Small intestine (tissue), 7 donors: Measurements from ENCODE around the gene C20orf202. TPM values are rescaled to one million over a fixed set of nuclear protein-coding genes. Genes with fewer than 3 reads are reported as not detected.
"Not testable (repeated sequence)": the region's sequence is repeated elsewhere in the genome, so short reads cannot be mapped to it uniquely, and the experiment has no call there.

Experiments used
- DNase-seq, 2 donors: peaks; one replicate each; pipeline versions ENCODE4 v3.0.0 to v3.0.0-alpha.2; 2013
- FAIRE-seq: peaks from 2 replicates; lab custom pipeline; 2012; peaks lifted over from hg19 to GRCh38; lab: Jason Lieb, UNC
- H3K27ac ChIP-seq, 3 donors: one replicate each; pipeline ENCODE4 v1.5.1; 2013; ENCODE audit warnings: low read length in 2 of 3, mild to moderate bottlenecking in 2 of 3, control low read depth in 1 of 3, inconsistent platforms in 1 of 3, low read depth in 1 of 3, moderate library complexity in 1 of 3
- H3K27me3 ChIP-seq, 3 donors: one replicate each; pipeline ENCODE4 v1.6.1; 2013; ENCODE audit warnings: low read length in 3 of 3, inconsistent platforms in 1 of 3; ENCODE audit not compliant: control insufficient read depth in 3 of 3, insufficient read depth in 3 of 3
- H3K36me3 ChIP-seq, 3 donors: one replicate each; pipeline ENCODE4 v1.6.1; 2013; ENCODE audit warnings: low read length in 3 of 3, inconsistent platforms in 1 of 3, low read depth in 1 of 3, mild to moderate bottlenecking in 1 of 3, moderate library complexity in 1 of 3; ENCODE audit not compliant: control insufficient read depth in 3 of 3, insufficient read depth in 2 of 3
- H3K4me1 ChIP-seq, 3 donors: one replicate each; pipeline ENCODE4 v1.6.1; 2013; ENCODE audit warnings: low read length in 2 of 3, inconsistent platforms in 1 of 3, low read depth in 1 of 3, mild to moderate bottlenecking in 1 of 3, moderate library complexity in 1 of 3; ENCODE audit not compliant: control insufficient read depth in 3 of 3, insufficient read depth in 2 of 3
- H3K4me3 ChIP-seq, 3 donors: one replicate each; pipeline ENCODE4 v1.5.1; 2013; ENCODE audit warnings: low read length in 3 of 3, control low read depth in 1 of 3, inconsistent platforms in 1 of 3, low read depth in 1 of 3, mild to moderate bottlenecking in 1 of 3, moderate library complexity in 1 of 3
- H3K9me3 ChIP-seq, 2 donors: one replicate each; pipeline ENCODE4 v1.6.1; 2013; ENCODE audit warnings: low read depth in 1 of 2, low read length in 1 of 2; ENCODE audit not compliant: control insufficient read depth in 2 of 2, insufficient read depth in 1 of 2
- WGBS, 3 donors: extraction: QIAGEN DNeasy Blood & Tissue Kit; methylation state at CpG; one replicate each; pipeline ENCODE4 v1.1.7; 2013; 5-methylcytosine and 5-hydroxymethylcytosine counted together
- polyA plus RNA-seq, 4 donors: library from polyadenylated mRNA; stranded (reverse) in 3 of 4; unstranded in 1 of 4; fragments of 200-250 nt in 3 of 4; fragments of 120-200 nt in 1 of 4; gene quantifications; one replicate each; pipeline versions ENCODE4 v1.2.1 to v1.2.3, GENCODE V29; 2013
- donor health status: healthy with polysubstance abuse.
- donor health status: control.
- donor health status: control.
- donor health status: Bipolar disorder and iron deficiency.
- donor health status: healthy.

The C20orf202 gene
- polyA plus RNA-seq, 4 donors, result 0.67 to 5.3 (median 0.81) TPM; not detected in 1

GRCh38 chr20:1214838-1215261, 11.6 kb downstream of the C20orf202 start:
- peaks cover 0 to 3% (median 0%) of the 10 kb centered on the region in 3 donors for H3K27me3 ChIP-seq
- DNase-seq (no peak), FAIRE-seq (no peak)
- no peaks in the 10 kb centered on the region for H3K9me3 ChIP-seq
- WGBS, 3 donors, result 57 to 69% (median 62%) methylated on average over 4 of the region's 4 CpGs
- no peak overlapping the region for H3K27ac ChIP-seq
- H3K36me3 ChIP-seq, result no peaks in the 10 kb centered on the region
- H3K4me1 ChIP-seq, result peaks cover 0 to 2% (median 0%) of the 10 kb centered on the region in 3 donors
- H3K4me3 ChIP-seq, result no peak overlapping the region

- no peak overlapping the region for H3K27ac ChIP-seq
- FAIRE-seq (no peak), DNase-seq (no peak)
- no peak overlapping the region for H3K4me3 ChIP-seq
- H3K4me1 ChIP-seq, result peaks cover 0 to 2% (median 0%) of the 10 kb centered on the region in 3 donors
- WGBS, 3 donors, result 50 to 67% (median 60%) methylated on average over 11 of the region's 11 CpGs
- no peaks in the 10 kb centered on the region for H3K36me3 ChIP-seq
- H3K9me3 ChIP-seq, result no peaks in the 10 kb centered on the region
- peaks cover 0 to 3% (median 0%) of the 10 kb centered on the region in 3 donors for H3K27me3 ChIP-seq
Observed at GRCh38 chr20:1215386-1216170, 12.3 kb downstream of the C20orf202 start.

GRCh38 chr20:1216527-1217427, 13.5 kb downstream of the C20orf202 start:
- H3K4me1 ChIP-seq, H3K27ac ChIP-seq, H3K9me3 ChIP-seq, FAIRE-seq, H3K36me3 ChIP-seq, H3K4me3 ChIP-seq, DNase-seq, H3K27me3 ChIP-seq: not testable (repeated sequence)
- WGBS, 3 donors, result 38 to 67% (median 56%) methylated on average over 19 of the region's 19 CpGs

- not testable (repeated sequence) for H3K9me3 ChIP-seq, H3K4me3 ChIP-seq, FAIRE-seq, H3K27ac ChIP-seq, H3K4me1 ChIP-seq, DNase-seq, H3K36me3 ChIP-seq
- 66 to 74% (median 71%) methylated on average over 3 to 4 of the region's 4 CpGs for WGBS, 3 donors
- H3K27me3 ChIP-seq, result peaks cover 0 to 18% (median 0%) of the 10 kb centered on the region in 3 donors
Observed at GRCh38 chr20:1222750-1223149, 19.5 kb downstream of the C20orf202 start.

GRCh38 chr20:1224205-1224890, 21.1 kb downstream of the C20orf202 start:
- Histone ChIP-seq H3K27ac (no peak overlapping the region), H3K36me3 (no peaks in the 10 kb centered on the region), H3K4me3 (no peak overlapping the region), H3K9me3 (no peaks in the 10 kb centered on the region), H3K4me1 (peaks cover 0 to 7% (median 3%) of the 10 kb centered on the region in 3 donors), H3K27me3 (peaks cover 0 to 20% (median 1%) of the 10 kb centered on the region in 3 donors)
- 79 to 83% (median 80%) methylated on average over 20 of the region's 20 CpGs for WGBS, 3 donors
- FAIRE-seq, result no peak
- DNase-seq, result no peak

- WGBS, 3 donors, result 1 to 6% (median 4%) methylated on average over 19 to 30 of the region's 30 CpGs
- H3K4me1 ChIP-seq, result peaks cover 0 to 7% (median 3%) of the 10 kb centered on the region in 3 donors
- H3K9me3 ChIP-seq, result no peaks in the 10 kb centered on the region
- no peak for FAIRE-seq
- H3K4me3 ChIP-seq, result peak overlapping the region; percentile 24 to 48 (median 30)
- peak overlapping the region in 2 of 3 donors; percentile 9 to 31 for H3K27ac ChIP-seq
- H3K36me3 ChIP-seq, result no peaks in the 10 kb centered on the region
- peaks cover 0 to 20% (median 1%) of the 10 kb centered on the region in 3 donors for H3K27me3 ChIP-seq
- peak in 1 of 2 donors; percentile 66 for DNase-seq
Observed at GRCh38 chr20:1225263-1225782, 22.1 kb downstream of the C20orf202 start.

GRCh38 chr20:1225783-1226654, 22.8 kb downstream of the C20orf202 start, which contains the start of gene RAD21L1:
Gene RAD21L1 (plus strand): TSS chr20:1226044. CDS start chr20:1228454, 2,410 bp downstream.
- H3K36me3 ChIP-seq, result no peaks in the 10 kb centered on the region
- peaks cover 0 to 7% (median 3%) of the 10 kb centered on the region in 3 donors for H3K4me1 ChIP-seq
- WGBS, 3 donors, result 0 to 1% (median 1%) methylated on average over 42 to 88 of the region's 88 CpGs
- FAIRE-seq (no peak), DNase-seq (peak; percentile 75 to 81)
- peak within 1 kb of the TSS; percentile 36 to 57 (median 45) for H3K4me3 ChIP-seq
- H3K27ac ChIP-seq, result peak within 1 kb of the TSS in 2 of 3 donors; percentile 9 to 31
- H3K9me3 ChIP-seq, result no peaks in the 10 kb centered on the region
- H3K27me3 ChIP-seq, result peaks cover 0 to 20% (median 1%) of the 10 kb centered on the region in 3 donors
